ENCODE measurements around the gene STIP1.

GRCh38 chr11:64233913-64234586 lies 48.1 kb downstream of the STIP1 start, which contains the start of gene VEGFB:
- TF ChIP-seq DACH1 (IDR thresholded peaks at IDR 0.05; ENCODE audit: partially characterized antibody), result no peak
- no peak for TF ChIP-seq SIX5 (IDR thresholded peaks at IDR 0.05; ENCODE audit: borderline replicate concordance in 1 of 2, insufficient read depth in 1 of 2, low read depth in 1 of 2, low read length in 2 of 2)
- no peak for TF ChIP-seq ZNF408 (CRISPR knock-in tag; IDR thresholded peaks at IDR 0.05; ENCODE audit: low read depth)
- no peak for TF ChIP-seq CTCF (IDR thresholded peaks at IDR 0.05 in 2 of 3, conservative IDR thresholded peaks at IDR 0.05 in 1 of 3; ENCODE audit: insufficient read depth in 2 of 3, low read depth in 1 of 3, low read length in 3 of 3)
- TF ChIP-seq KAT7 (CRISPR knock-in tag; IDR thresholded peaks at IDR 0.05; ENCODE audit: borderline replicate concordance), result no peak
